PC-3 (cell line): ENCODE data around the gene OMD.

ENCODE experiments used
- EZH2phosphoT487 ChIP-seq: fragments of 300-600 bp; sonication (generic); IDR thresholded peaks from 2 replicates; pipeline ENCODE4 v1.6.1; 2018; ENCODE audit warnings: mild to moderate bottlenecking, antibody characterized with exemption, low read length, borderline replicate concordance
- TF ChIP-seq, protein P1 (sequence below): fragments of 300-600 bp; sonication (generic); conservative IDR thresholded peaks from 2 replicates; pipeline ENCODE4 v1.5.1; 2017; ENCODE audit warnings: antibody characterized with exemption, low read depth, mild to moderate bottlenecking, low read length

DNA sequence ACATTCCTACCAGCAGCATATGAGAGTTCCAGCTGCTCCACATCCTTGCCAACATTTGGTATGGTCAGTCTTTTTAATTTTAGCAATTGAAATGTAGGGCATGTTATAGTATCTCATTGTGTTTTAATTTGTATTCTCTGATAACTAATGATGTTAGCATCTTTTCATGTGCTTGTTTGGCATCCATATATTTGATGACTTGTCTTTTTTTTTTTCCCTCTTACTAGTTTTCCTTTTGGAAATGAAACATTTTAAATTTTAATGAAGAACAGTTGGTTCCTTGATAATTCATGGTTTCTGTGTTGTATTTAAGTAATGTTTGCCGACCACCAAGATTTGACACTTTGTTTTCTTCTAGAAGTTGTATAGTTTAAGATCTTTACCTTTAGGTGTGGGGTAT is 28.7 kb downstream of the OMD start:
- TF ChIP-seq, protein P1, sequence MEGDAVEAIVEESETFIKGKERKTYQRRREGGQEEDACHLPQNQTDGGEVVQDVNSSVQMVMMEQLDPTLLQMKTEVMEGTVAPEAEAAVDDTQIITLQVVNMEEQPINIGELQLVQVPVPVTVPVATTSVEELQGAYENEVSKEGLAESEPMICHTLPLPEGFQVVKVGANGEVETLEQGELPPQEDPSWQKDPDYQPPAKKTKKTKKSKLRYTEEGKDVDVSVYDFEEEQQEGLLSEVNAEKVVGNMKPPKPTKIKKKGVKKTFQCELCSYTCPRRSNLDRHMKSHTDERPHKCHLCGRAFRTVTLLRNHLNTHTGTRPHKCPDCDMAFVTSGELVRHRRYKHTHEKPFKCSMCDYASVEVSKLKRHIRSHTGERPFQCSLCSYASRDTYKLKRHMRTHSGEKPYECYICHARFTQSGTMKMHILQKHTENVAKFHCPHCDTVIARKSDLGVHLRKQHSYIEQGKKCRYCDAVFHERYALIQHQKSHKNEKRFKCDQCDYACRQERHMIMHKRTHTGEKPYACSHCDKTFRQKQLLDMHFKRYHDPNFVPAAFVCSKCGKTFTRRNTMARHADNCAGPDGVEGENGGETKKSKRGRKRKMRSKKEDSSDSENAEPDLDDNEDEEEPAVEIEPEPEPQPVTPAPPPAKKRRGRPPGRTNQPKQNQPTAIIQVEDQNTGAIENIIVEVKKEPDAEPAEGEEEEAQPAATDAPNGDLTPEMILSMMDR: no peak
- no peak for TF ChIP-seq EZH2phosphoT487
